ENCODE data around the gene SIGLEC6. TPM values are rescaled to one million over a fixed set of nuclear protein-coding genes. Genes with fewer than 3 reads are reported as not detected.

Gene SIGLEC6
- total RNA-seq, 1 donor from 2014 or later = 1.7 TPM

DNA sequence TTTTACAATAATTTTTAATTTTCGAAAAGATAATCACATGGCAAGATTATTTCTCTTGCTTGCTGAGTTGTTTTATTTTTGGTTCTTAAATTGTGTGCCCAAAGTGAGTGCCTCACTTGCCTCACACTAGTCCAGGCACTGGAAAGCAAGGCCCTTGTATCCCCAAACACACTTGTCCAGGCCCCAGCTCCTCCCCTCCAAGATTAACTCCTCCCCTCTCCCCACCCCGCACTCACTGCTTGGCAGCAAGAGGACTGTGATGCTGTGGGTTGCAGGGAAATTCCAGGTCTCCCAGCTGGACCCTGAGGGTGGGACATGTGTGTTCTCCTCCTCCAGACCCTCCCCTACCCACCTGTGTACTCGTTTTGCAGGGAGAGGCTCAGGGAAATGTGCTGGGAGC lies 33.8 kb downstream of the SIGLEC6 start:
- H3K27me3 Mint-ChIP-seq (ENCODE audit: low read depth) = no peaks in the 10 kb centered on the region
- no peak overlapping the region for H3K4me3 Mint-ChIP-seq (ENCODE audit: low read depth)
- peaks cover 23% of the 10 kb centered on the region for H3K36me3 Mint-ChIP-seq (ENCODE audit: low read depth)

DNA sequence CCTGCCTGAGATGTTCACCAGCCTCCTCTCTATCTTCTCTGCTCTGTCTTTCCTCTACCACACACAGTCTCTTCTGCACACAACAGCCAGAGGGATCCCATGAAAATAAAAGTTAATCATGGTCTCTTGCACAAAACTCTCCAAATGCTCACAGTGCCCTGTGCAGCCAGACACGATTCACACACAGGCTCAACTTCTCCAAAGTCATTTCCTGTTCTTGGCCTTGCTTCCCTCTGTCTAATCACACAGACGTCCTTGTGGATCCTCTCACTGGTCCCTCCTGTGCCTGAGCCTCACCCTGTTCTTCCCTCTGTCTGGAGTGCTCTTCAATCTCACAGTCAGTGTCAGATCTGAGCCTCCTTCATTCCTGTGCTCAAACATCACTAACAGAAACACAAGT lies 37.7 kb downstream of the SIGLEC6 start:
- no peak for DNase-seq (ENCODE audit: low spot score)
- H3K4me3 Mint-ChIP-seq (ENCODE audit: low read depth) = no peak overlapping the region

More for the DNA sequence above, 33.8 kb downstream of the SIGLEC6 start:
- intact Hi-C loops (cut with micrococcal nuclease) = no loop called here
- Mint-ChIP-seq H3K4me1 (ENCODE audit: low read depth) (peaks cover 35% of the 10 kb centered on the region), H3K9me3 (peaks cover 5% of the 10 kb centered on the region), H3K27ac (no peak overlapping the region)
- DNase-seq (ENCODE audit: low spot score) = no peak

DNA sequence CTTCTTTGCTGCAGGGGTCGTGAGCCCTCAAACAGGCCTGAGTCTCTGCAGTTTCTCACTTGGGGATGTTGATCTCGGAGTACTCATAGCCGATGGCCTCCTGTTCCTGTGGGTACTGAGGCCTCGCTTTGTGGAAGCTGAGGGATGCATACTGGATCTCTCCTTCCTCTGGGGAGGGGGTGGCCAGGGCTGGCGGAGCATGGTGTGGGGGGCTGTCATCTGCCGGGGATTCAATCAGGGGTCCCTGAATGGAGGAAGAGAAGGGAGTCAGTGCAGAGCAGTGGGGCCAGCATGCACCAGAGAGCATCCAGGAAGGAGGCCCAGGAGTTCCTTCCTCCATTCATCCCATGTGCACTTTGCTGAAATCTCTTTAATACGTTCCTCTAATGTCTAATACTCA lies 39.9 kb downstream of the SIGLEC6 start:
- intact Hi-C loops (cut with micrococcal nuclease) = no loop called here
- Mint-ChIP-seq H3K36me3 (ENCODE audit: low read depth) (peaks cover 36% of the 10 kb centered on the region), H3K4me1 (ENCODE audit: low read depth) (peaks cover 25% of the 10 kb centered on the region), H3K27me3 (ENCODE audit: low read depth) (no peaks in the 10 kb centered on the region), H3K4me3 (ENCODE audit: low read depth) (no peak overlapping the region), H3K9me3 (peaks cover 10% of the 10 kb centered on the region), H3K27ac (no peak overlapping the region)
- no peak for DNase-seq (ENCODE audit: low spot score)

More for the DNA sequence above, 37.7 kb downstream of the SIGLEC6 start:
- H3K27me3 Mint-ChIP-seq (ENCODE audit: low read depth) = no peaks in the 10 kb centered on the region
- H3K36me3 Mint-ChIP-seq (ENCODE audit: low read depth) = peaks cover 36% of the 10 kb centered on the region
- peaks cover 23% of the 10 kb centered on the region for H3K4me1 Mint-ChIP-seq (ENCODE audit: low read depth)
- H3K27ac Mint-ChIP-seq = peak overlapping the region; percentile 18
- H3K9me3 Mint-ChIP-seq = peaks cover 5% of the 10 kb centered on the region
- intact Hi-C loops (cut with micrococcal nuclease) = no loop called here

DNA sequence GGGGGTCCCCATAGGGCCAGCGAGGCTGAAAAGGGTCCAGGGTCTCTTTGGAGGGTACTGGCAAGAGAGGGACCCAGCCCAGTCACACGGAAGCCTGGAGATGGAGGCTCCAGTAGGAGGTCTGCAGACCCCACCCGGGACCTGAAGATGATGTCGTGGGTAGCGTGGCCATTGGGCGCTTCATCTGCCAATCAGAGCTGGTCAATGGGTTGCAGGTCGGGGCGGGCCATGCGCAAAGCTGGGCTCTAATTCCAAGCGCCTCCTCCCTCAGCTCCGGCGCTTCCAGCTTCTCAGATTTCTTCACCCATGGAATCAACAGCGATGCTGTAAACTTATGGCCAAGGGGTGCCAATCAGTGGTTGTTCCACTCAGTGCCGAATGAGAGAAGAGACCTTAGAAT lies 40.8 kb downstream of the SIGLEC6 start:
- Mint-ChIP-seq H3K27me3 (ENCODE audit: low read depth) (no peaks in the 10 kb centered on the region), H3K9me3 (peaks cover 10% of the 10 kb centered on the region), H3K4me3 (ENCODE audit: low read depth) (no peak overlapping the region), H3K36me3 (ENCODE audit: low read depth) (peaks cover 34% of the 10 kb centered on the region), H3K27ac (no peak overlapping the region), H3K4me1 (ENCODE audit: low read depth) (peaks cover 25% of the 10 kb centered on the region)
- intact Hi-C loops (cut with micrococcal nuclease) = no loop called here
- no peak for DNase-seq (ENCODE audit: low spot score)

DNA sequence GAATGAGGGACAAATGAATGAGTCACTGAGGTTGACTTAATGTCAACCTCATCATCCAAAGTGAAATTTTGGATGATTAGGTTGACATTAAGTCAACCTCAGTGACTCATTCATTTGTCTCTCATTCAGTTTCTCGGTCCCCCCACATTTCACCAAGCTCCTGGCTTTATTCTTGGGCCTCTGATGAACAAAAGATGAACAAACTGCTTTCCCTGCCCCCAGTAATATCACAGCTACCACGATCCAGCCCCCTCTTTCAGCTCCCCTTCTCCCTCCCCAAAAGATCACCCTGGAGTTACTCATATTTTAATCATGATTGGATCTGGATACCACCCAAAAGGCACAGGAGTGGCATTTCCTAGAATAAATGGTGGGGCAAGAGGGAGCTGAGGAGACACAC lies 42.4 kb downstream of the SIGLEC6 start:
- Mint-ChIP-seq H3K4me1 (ENCODE audit: low read depth) (peaks cover 25% of the 10 kb centered on the region), H3K4me3 (ENCODE audit: low read depth) (peak overlapping the region; percentile 3), H3K9me3 (peaks cover 10% of the 10 kb centered on the region), H3K27ac (peak overlapping the region; percentile 82), H3K36me3 (ENCODE audit: low read depth) (peaks cover 26% of the 10 kb centered on the region), H3K27me3 (ENCODE audit: low read depth) (no peaks in the 10 kb centered on the region)
- no peak for DNase-seq (ENCODE audit: low spot score)
- intact Hi-C loops (cut with micrococcal nuclease) = loop anchor here (1.0 kb wide), 2 partner anchors 12 to 48 kb away; partner anchors contain the start of gene SIGLEC12

DNA sequence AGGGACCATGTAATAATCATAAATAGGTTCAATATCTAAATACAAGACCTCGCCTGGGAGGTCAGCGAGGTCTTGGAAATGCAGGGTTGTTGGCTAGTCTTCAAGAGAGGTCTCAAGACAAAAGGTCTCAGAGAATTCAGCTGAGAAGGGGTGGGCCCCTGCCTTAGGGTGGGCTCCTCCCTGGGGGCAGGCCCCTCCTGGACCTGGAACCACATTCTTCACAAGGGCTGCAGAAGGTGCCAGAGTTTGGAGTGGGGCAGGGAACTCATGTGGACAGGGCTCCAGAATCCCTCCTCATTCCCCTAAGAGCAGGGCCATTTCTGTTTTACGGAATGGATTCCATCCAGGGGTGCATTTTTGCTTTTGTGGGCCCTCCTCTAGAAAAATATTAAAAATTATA lies 43.0 kb downstream of the SIGLEC6 start:
- H3K4me1 Mint-ChIP-seq (ENCODE audit: low read depth) = peaks cover 20% of the 10 kb centered on the region
- peaks cover 6% of the 10 kb centered on the region for H3K9me3 Mint-ChIP-seq
- H3K36me3 Mint-ChIP-seq (ENCODE audit: low read depth) = peaks cover 20% of the 10 kb centered on the region
- no peak overlapping the region for H3K4me3 Mint-ChIP-seq (ENCODE audit: low read depth)
- no peaks in the 10 kb centered on the region for H3K27me3 Mint-ChIP-seq (ENCODE audit: low read depth)
- H3K27ac Mint-ChIP-seq = no peak overlapping the region
- intact Hi-C loops (cut with micrococcal nuclease) = no loop called here
- DNase-seq (ENCODE audit: low spot score) = no peak

DNA sequence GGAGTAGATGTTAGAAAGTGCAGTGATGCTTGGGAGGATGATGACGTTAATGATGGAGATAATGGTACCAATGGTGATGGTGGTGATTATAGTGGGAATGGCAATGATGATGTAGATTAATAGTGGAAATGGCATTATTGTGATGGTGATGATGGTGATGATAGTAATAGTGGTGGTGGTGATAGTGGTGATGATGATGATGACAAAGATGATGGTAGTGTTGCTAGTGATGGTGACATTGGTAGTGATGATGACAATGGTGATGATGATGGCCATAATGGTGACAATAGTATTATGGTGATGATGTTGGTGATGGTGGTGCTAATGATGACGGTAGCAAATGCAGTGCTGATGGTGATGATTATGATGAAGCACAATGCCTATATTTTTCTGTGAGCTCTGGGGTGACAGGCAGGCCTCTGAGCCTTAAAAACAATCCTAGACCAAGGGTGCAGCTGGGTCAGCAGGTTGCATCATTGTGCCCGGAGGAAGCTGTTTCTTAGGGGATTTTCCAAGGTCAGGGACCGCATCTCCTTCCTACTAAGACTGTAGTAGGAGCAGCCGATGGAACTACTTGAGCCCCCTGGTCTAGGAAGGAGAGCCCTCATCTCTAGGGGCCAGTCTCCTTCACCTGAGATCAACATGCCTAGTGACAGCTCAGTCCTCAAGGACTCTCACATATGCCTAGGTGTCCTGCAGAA lies 45.4 kb downstream of the SIGLEC6 start:
- intact Hi-C loops (cut with micrococcal nuclease) = no loop called here
- Mint-ChIP-seq H3K27ac (no peak overlapping the region), H3K4me1 (ENCODE audit: low read depth) (peaks cover 11% of the 10 kb centered on the region), H3K9me3 (peaks cover 5% of the 10 kb centered on the region), H3K27me3 (ENCODE audit: low read depth) (no peaks in the 10 kb centered on the region), H3K36me3 (ENCODE audit: low read depth) (peaks cover 6% of the 10 kb centered on the region), H3K4me3 (ENCODE audit: low read depth) (no peak overlapping the region)
- DNase-seq (ENCODE audit: low spot score) = no peak

DNA sequence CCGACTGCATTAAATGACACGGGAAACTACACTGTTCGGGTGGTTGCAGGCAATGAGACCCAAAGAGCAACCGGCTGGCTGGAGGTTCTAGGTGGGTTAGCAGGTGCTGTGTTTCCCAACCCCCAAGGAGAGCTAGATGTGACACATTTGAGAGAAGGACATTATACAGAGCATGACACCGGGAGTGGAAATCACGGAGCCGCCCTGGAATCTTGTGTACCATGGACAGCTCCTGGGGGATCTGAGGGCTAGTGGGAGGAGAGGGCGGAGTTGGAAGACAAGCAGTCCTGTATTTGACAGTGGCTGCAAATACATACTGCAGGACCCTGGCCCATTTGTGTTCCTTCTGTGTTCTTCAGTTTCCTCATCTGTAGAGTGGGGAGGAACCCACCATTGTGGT lies 50.9 kb downstream of the SIGLEC6 start:
- Mint-ChIP-seq H3K9me3 (no peaks in the 10 kb centered on the region), H3K27ac (no peak overlapping the region), H3K27me3 (ENCODE audit: low read depth) (no peaks in the 10 kb centered on the region), H3K4me1 (ENCODE audit: low read depth) (peaks cover 25% of the 10 kb centered on the region), H3K4me3 (ENCODE audit: low read depth) (no peak overlapping the region), H3K36me3 (ENCODE audit: low read depth) (no peaks in the 10 kb centered on the region)
- intact Hi-C loops (cut with micrococcal nuclease) = no loop called here
- no peak for DNase-seq (ENCODE audit: low spot score)

DNA sequence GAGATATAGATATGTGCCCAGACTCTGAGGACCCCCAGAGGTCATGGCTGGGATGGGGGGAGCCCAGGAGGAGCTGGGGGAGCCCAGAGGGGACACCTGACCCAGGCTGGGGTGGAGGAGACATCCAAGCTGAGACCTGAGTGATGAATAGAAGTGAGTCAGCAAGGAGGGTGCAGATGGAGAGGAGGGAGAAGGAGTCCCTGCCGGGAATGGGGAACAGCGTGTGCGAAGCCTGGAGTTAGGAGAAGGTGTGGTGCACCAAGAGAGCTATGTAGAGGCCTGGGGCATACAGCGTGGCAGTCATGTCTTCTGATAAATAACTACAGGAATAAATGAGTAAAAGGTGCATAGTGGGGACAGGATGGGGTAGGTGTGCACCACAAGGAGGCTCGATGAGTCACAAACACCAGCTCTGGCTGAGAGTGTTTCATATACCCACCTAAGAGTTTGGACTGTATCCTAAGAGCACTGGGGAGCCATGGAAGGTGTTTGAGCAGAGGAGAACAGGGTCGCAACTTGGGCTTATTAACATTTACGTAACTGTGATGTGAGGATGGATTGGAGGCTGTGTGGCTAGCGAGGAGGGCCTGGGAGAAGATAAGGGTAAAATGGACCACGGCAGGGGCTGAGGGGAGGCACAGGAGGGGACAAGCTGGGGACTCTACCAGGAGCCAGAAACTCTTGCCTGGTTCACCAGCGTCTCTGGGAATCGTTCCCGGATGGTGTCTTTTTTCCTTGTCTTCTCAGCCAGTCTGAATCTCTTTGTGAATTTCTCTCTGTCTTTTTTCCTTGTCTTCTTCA lies 51.7 kb downstream of the SIGLEC6 start:
- intact Hi-C loops (cut with micrococcal nuclease) = no loop called here
- Mint-ChIP-seq H3K27ac (peak overlapping the region; percentile 17), H3K27me3 (ENCODE audit: low read depth) (no peaks in the 10 kb centered on the region), H3K36me3 (ENCODE audit: low read depth) (no peaks in the 10 kb centered on the region), H3K4me1 (ENCODE audit: low read depth) (peaks cover 26% of the 10 kb centered on the region), H3K4me3 (ENCODE audit: low read depth) (no peak overlapping the region), H3K9me3 (no peaks in the 10 kb centered on the region)
- DNase-seq (ENCODE audit: low spot score) = no peak

DNA sequence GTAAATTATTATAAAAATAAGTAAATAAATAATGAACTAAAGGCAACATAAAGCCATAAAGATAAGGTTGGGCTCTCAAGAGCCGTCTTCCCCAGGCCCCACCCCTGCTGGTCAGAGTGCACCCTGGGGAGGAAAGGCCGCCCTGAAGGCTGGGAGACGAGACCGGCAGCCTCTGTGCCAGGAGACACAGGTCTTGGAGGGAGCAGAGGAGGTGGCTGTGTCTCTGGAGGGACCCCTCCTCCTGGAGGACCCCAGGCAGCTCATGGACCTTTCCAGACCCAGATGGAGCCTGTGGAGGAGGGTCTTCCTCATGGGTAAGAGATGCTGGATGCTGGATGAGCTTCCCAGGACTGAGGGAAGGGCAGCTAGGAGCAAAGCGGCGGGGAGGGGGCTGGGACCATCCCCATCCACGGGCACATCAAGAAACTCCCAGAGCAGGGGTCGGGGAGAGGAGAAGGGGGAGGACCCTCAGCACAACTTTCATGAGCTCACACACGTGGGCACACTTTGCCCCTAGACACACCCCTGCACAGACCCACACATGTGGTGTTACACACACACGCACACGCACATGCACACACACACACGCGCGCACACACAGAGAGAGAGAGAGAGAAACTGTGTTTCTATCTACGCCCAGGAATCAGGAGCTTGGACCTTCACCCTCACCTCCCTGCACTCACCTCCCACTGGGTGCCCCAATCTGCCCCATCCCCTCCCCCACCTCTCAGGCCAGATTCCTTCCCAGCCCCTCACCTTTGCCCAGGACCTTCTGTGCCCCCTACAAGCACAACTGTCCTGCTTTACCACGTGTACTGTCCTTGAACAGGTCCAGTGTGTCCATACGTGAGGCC lies 52.9 kb downstream of the SIGLEC6 start, which contains the start of gene CEACAM18:
Gene CEACAM18, plus strand, starts transcription at position 159 of the 854 bp plus-strand sequence.
- intact Hi-C loops (cut with micrococcal nuclease) = no loop called here
- no peak for DNase-seq (ENCODE audit: low spot score)
- Mint-ChIP-seq H3K27ac (peak within 1 kb of the TSS; percentile 17), H3K27me3 (ENCODE audit: low read depth) (no peaks in the 10 kb centered on the region), H3K4me1 (ENCODE audit: low read depth) (peaks cover 30% of the 10 kb centered on the region), H3K4me3 (ENCODE audit: low read depth) (no peak within 1 kb of the TSS), H3K36me3 (ENCODE audit: low read depth) (no peaks in the 10 kb centered on the region), H3K9me3 (no peaks in the 10 kb centered on the region)

DNA sequence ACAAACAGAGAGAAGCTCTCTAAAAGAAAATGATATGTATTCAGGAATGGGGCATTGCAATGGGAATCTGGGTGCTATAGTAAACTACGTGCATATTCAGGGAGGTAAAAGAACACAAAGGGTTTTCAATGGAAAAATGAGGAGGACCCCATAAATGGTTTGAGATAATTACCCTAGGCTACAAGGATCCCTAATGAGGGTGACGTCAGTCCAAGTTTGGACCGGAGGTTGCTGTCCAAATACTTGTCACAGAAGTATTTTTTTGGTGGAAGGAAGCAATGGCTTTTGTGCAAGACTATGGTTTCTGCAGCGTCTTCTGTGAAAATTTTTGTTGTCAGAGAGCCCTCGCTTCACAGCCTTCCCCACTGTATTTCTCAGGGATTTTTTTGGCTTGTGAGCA lies 54.1 kb downstream of the SIGLEC6 start:
- no peaks in the 10 kb centered on the region for H3K27me3 Mint-ChIP-seq (ENCODE audit: low read depth)
- DNase-seq (ENCODE audit: low spot score) = no peak
- H3K4me3 Mint-ChIP-seq (ENCODE audit: low read depth) = no peak overlapping the region
- intact Hi-C loops (cut with micrococcal nuclease) = no loop called here
- no peak overlapping the region for H3K27ac Mint-ChIP-seq
- no peaks in the 10 kb centered on the region for H3K36me3 Mint-ChIP-seq (ENCODE audit: low read depth)
- no peaks in the 10 kb centered on the region for H3K9me3 Mint-ChIP-seq
- peaks cover 40% of the 10 kb centered on the region for H3K4me1 Mint-ChIP-seq (ENCODE audit: low read depth)

DNA sequence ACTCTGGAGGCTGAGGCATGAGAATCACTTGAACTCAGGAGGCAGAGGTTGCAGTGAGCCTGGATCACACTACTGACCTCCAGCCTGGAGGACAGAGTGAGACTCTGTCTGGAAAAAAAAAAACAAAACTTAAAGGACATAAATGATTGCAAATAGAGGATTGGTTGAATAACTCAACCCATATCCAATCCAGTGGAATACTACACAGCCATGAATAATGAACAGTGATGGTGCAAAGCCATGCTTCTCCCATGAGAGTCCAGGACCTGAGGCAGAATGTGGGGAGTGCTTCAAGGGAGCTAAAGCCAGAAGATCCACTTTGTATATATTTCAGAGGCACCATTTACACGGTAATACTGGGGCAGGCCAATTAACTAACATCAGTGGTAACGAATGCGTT lies 55.3 kb downstream of the SIGLEC6 start:
- intact Hi-C loops (cut with micrococcal nuclease) = no loop called here

More for the DNA sequence above, 55.3 kb downstream of the SIGLEC6 start:
- Mint-ChIP-seq H3K27ac (no peak overlapping the region), H3K27me3 (ENCODE audit: low read depth) (no peaks in the 10 kb centered on the region), H3K4me3 (ENCODE audit: low read depth) (no peak overlapping the region), H3K36me3 (ENCODE audit: low read depth) (no peaks in the 10 kb centered on the region), H3K4me1 (ENCODE audit: low read depth) (peaks cover 42% of the 10 kb centered on the region), H3K9me3 (no peaks in the 10 kb centered on the region)
- DNase-seq (ENCODE audit: low spot score) = no peak

Measured in activated T-helper 2 cell treated with anti-CD3 and anti-CD28 coated beads, Interferon-gamma antibody, Interleukin-2, Interleukin-4, amounts not matched to agents 10 μg/mL and 5 μg/mL and 100 μg/mL, durations not matched to agents 14 hours and 24 hours and 36 hours (primary cell).